Ovary (tissue), 9 donors: ENCODE results near the gene EPAS1. TPM values are rescaled to one million over a fixed set of nuclear protein-coding genes. Genes with fewer than 3 reads are reported as not detected.

Experiments used
- DNase-seq, 5 donors: peaks; one replicate each; pipeline ENCODE4 v3.0.0-alpha.2; 2019 to 2020
- H3K27ac ChIP-seq, 2 donors: fragments of 200-600 bp; one replicate each; pipeline versions ENCODE4 v1.5.1 to v1.8.0; 2019 to 2022
- H3K27me3 ChIP-seq: fragments of 200-600 bp; one replicate; pipeline ENCODE4 v1.8.0; 2022
- H3K36me3 ChIP-seq: fragments of 200-600 bp; sonication (generic); one replicate; pipeline ENCODE4 v1.5.1; 2019
- H3K4me1 ChIP-seq: one replicate; pipeline ENCODE4 v1.8.1; 2013; ENCODE audit warnings: mild to moderate bottlenecking, moderate library complexity; ENCODE audit not compliant: insufficient read depth
- H3K4me3 ChIP-seq: fragments of 200-600 bp; sonication (generic); one replicate; pipeline ENCODE4 v1.5.1; 2017
- H3K9me3 ChIP-seq, 2 donors: fragments of 200-600 bp in 1 of 2; sonication (generic) in 1 of 2; one replicate each; pipeline versions ENCODE4 v1.5.1 to v1.8.1; 2013 to 2019; ENCODE audit warnings: mild to moderate bottlenecking in 1 of 2, moderate library complexity in 1 of 2
- CTCF ChIP-seq, 3 donors: fragments of 450-650 bp in 2 of 3; fragments of 200-600 bp in 1 of 3; IDR thresholded peaks; one replicate each; pipeline versions ENCODE4 v1.5.1 to v1.8.0; 2016 to 2022; ENCODE audit warnings: antibody characterized with exemption in 3 of 3, mild to moderate bottlenecking in 1 of 3
- EP300 ChIP-seq: sonication (generic); formaldehyde crosslinking; IDR thresholded peaks from one replicate; pipeline ENCODE4 v1.6.1; 2017; ENCODE audit warnings: antibody characterized with exemption
- POLR2A ChIP-seq: fragments of 450-650 bp; IDR thresholded peaks from one replicate; pipeline ENCODE4 v1.6.1; 2017; ENCODE audit warnings: antibody characterized with exemption, mild to moderate bottlenecking, moderate library complexity
- WGBS, 3 donors: extraction: QIAGEN DNeasy Blood & Tissue Kit in 1 of 3; methylation state at CpG; one replicate each; pipeline versions ENCODE4 v1.1.5 to v1.1.7; 2013 to 2017; 5-methylcytosine and 5-hydroxymethylcytosine counted together
- intact Hi-C, 4 donors: fragments of 100-400 bp; cut with DNase I; formaldehyde crosslinking; loops; one replicate each; pipeline versions ENCODE4 v1.11.0 to v1.15.1; 2022 to 2023
- polyA plus RNA-seq, 2 donors: library from polyadenylated mRNA; stranded (reverse); fragments of 200-250 nt in 1 of 2; fragments of 350-450 nt in 1 of 2; fragmentation: Illumina TruSeq in 1 of 2; extraction: RNeasy Lipid Tissue Mini Kit (QIAGEN cat#74804) in 1 of 2; gene quantifications; one replicate each; pipeline ENCODE4 v1.2.3, GENCODE V29; 2013 to 2014
- total RNA-seq, 7 donors: library from RNA; depleted of rRNA in 2 of 7; stranded (reverse); fragments of >200 nt in 2 of 7; fragmentation: NEBNext Ultra II Directional in 3 of 7; extraction: Animal tissue kit (Norgen Biotek cat#: 25700) in 3 of 7; gene quantifications; one replicate each; pipeline versions ENCODE4 v1.1.0 to v1.2.4, GENCODE V29; 2016 to 2023
- donor health status: DM: no; HTN: no; CAD: no; lungs with moderate emphysema.
- donor health status: DM: no; HTN: no; CAD: no.
- donor health status: Bipolar disorder and iron deficiency.
- donor health status: DM: yes; HTN: yes; CAD: no.
- donor health status: DM: no; HTN: no; CAD: no.
- donor health status: DM: yes; HTN: yes; CAD: no.

EPAS1 gene
- total and polyA plus RNA-seq, 9 donors: 63.1 to 258 (median 82.7) TPM

GRCh38 chr2:46258937-46259776 lies 38.0 kb upstream of the EPAS1 start:
- peaks cover 4% of the 10 kb centered on the region for H3K4me1 ChIP-seq
- TF ChIP-seq POLR2A: no peak
- no peak for TF ChIP-seq CTCF (IDR thresholded peaks at IDR 0.05)
- TF ChIP-seq EP300: no peak
- WGBS, 3 donors: 71 to 76% (median 74%) methylated on average over 5 of the region's 5 CpGs
- intact Hi-C loops: no loop called here
- no peaks in the 10 kb centered on the region for H3K9me3 ChIP-seq
- no peak overlapping the region for H3K4me3 ChIP-seq
- no peaks in the 10 kb centered on the region for H3K36me3 ChIP-seq
- no peak for DNase-seq
- no peaks in the 10 kb centered on the region for H3K27me3 ChIP-seq
- H3K27ac ChIP-seq: no peak overlapping the region

- H3K27me3 ChIP-seq: no peaks in the 10 kb centered on the region
- peaks cover 4% of the 10 kb centered on the region for H3K4me1 ChIP-seq
- intact Hi-C loops: no loop called here
- H3K27ac ChIP-seq: no peak overlapping the region
- no peaks in the 10 kb centered on the region for H3K36me3 ChIP-seq
- H3K4me3 ChIP-seq: no peak overlapping the region
- WGBS, 3 donors: 76 to 79% (median 77%) methylated on average over 1 of the region's 1 CpG
- H3K9me3 ChIP-seq: no peaks in the 10 kb centered on the region
- TF ChIP-seq CTCF (IDR thresholded peaks at IDR 0.05): no peak
- no peak for TF ChIP-seq EP300
- no peak for TF ChIP-seq POLR2A
- no peak for DNase-seq
Measured at GRCh38 chr2:46259777-46260168, 37.4 kb upstream of the EPAS1 start.

- WGBS, 3 donors: 64 to 91% (median 83%) methylated on average over 4 of the region's 4 CpGs
- Histone ChIP-seq H3K4me3 (no peak overlapping the region), H3K9me3 (no peaks in the 10 kb centered on the region), H3K27ac (no peak overlapping the region), H3K36me3 (no peaks in the 10 kb centered on the region), H3K27me3 (no peaks in the 10 kb centered on the region), H3K4me1 (peaks cover 4% of the 10 kb centered on the region)
- TF ChIP-seq POLR2A (no peak), EP300 (no peak), CTCF (IDR thresholded peaks at IDR 0.05) (no peak)
- no peak for DNase-seq
- intact Hi-C loops: no loop called here
Measured at GRCh38 chr2:46260305-46260704, 36.9 kb upstream of the EPAS1 start.

- no peak overlapping the region for H3K27ac ChIP-seq
- TF ChIP-seq EP300 (no peak), POLR2A (no peak), CTCF (IDR thresholded peaks at IDR 0.05) (no peak)
- no peaks in the 10 kb centered on the region for H3K27me3 ChIP-seq
- no peak for DNase-seq
- H3K4me3 ChIP-seq: no peak overlapping the region
- 68 to 75% (median 72%) methylated on average over 2 of the region's 2 CpGs for WGBS, 3 donors
- intact Hi-C loops: no loop called here
- no peaks in the 10 kb centered on the region for H3K36me3 ChIP-seq
- H3K9me3 ChIP-seq: no peaks in the 10 kb centered on the region
- peaks cover 4% of the 10 kb centered on the region for H3K4me1 ChIP-seq
Measured at GRCh38 chr2:46262248-46262938, 34.8 kb upstream of the EPAS1 start.
